A549 (cell line): ENCODE data around the gene OSGIN1. TPM values are rescaled to one million over a fixed set of nuclear protein-coding genes. Genes with fewer than 3 reads are reported as not detected.
A peak's percentile ranks its signal among the peaks of the same experiment; 100 is the strongest.

ENCODE experiments used
- ATAC-seq, 2 experiments: fragments of 200-7000 bp in 1 of 2; fragments of >200 bp in 1 of 2; cut with Nextera tagmentation in 1 of 2; cut with Tn5 transposase in 1 of 2; 3 replicates each; pipeline versions ENCODE4 v1.8.0 to v1.9.1; 2018 to 2020; ENCODE audit warnings: mild to moderate bottlenecking in 1 of 2, moderate library complexity in 1 of 2
- CTCF ChIA-PET: fragments of 300-600 bp; sonication (Branson Sonifier 250); formaldehyde crosslinking; extraction: SDS; loops from one replicate; lab custom pipeline; 2021; ENCODE audit warnings: antibody characterized with exemption, inconsistent platforms; lab: Yijun Ruan, JAX
- POLR2A ChIA-PET: fragments of 350-600 bp; formaldehyde crosslinking; extraction: SDS; loops from one replicate; lab custom pipeline; 2021; ENCODE audit warnings: antibody characterized with exemption, inconsistent platforms; lab: Yijun Ruan, JAX
- DNase-seq, 2 experiments: peaks; one replicate each; pipeline versions ENCODE4 v3.0.0 to v3.0.0-alpha.2; 2011 to 2016; ENCODE audit warnings: low read depth in 1 of 2, low spot score in 1 of 2
- FAIRE-seq: peaks from 2 replicates; lab custom pipeline; 2011; peaks lifted over from hg19 to GRCh38; lab: Jason Lieb, UNC
- H3K27ac ChIP-seq, 2 experiments: fragments of >200 bp; sonication (Bioruptor Twin); formaldehyde crosslinking; 3 replicates each; pipeline ENCODE4 v1.5.1; 2016 to 2017
- H3K4me1 ChIP-seq: fragments of >200 bp; sonication (Bioruptor Twin); formaldehyde crosslinking; 3 replicates; pipeline ENCODE4 v1.6.1; 2016
- H3K4me2 ChIP-seq: fragments of >200 bp; sonication (Bioruptor Twin); formaldehyde crosslinking; 3 replicates; pipeline ENCODE4 v1.6.1; 2016
- H3K4me3 ChIP-seq: fragments of >200 bp; sonication (Bioruptor Twin); formaldehyde crosslinking; 3 replicates; pipeline ENCODE4 v1.5.1; 2016
- H3K9me3 ChIP-seq: fragments of >200 bp; sonication (Bioruptor Twin); formaldehyde crosslinking; 3 replicates; pipeline ENCODE4 v1.6.1; 2016
- CEBPB ChIP-seq, 2 experiments: fragments of >200 bp in 1 of 2; sonication (Bioruptor Twin) in 1 of 2; formaldehyde crosslinking in 1 of 2; IDR thresholded peaks; 2 replicates each; pipeline ENCODE4 v1.6.1; 2012 to 2016
- CTCF ChIP-seq: fragments of >200 bp; sonication (Bioruptor Twin); formaldehyde crosslinking; IDR thresholded peaks from 3 replicates; pipeline ENCODE4 v1.5.1; 2016
- EP300 ChIP-seq, 2 experiments: fragments of >200 bp; sonication (Bioruptor Twin); formaldehyde crosslinking; IDR thresholded peaks; 2 replicates in 1 of 2; 3 replicates in 1 of 2; pipeline ENCODE4 v1.6.1; 2016 to 2017
- HEYL ChIP-seq: fragments of 250-450 bp; sonication (Bioruptor Pico); IDR thresholded peaks from 2 replicates; pipeline ENCODE4 v1.8.0; 2021; ENCODE audit warnings: mild to moderate bottlenecking, moderate library complexity
- HOXB5 ChIP-seq: fragments of 250-450 bp; sonication (Bioruptor Pico); IDR thresholded peaks from 2 replicates; pipeline ENCODE4 v1.5.0; 2020; ENCODE audit warnings: mild to moderate bottlenecking, moderate library complexity
- JUN ChIP-seq, 2 experiments: fragments of >200 bp; sonication (Bioruptor Twin); formaldehyde crosslinking; IDR thresholded peaks; 2 replicates in 1 of 2; 3 replicates in 1 of 2; pipeline ENCODE4 v1.6.1; 2016 to 2017
- MAZ ChIP-seq: fragments of 150-350 bp; IDR thresholded peaks from 2 replicates; pipeline ENCODE4 v1.6.1; 2014; ENCODE audit warnings: antibody characterized with exemption, low read depth, low read length, borderline replicate concordance
- PBX3 ChIP-seq: IDR thresholded peaks from 2 replicates; pipeline ENCODE4 v1.6.1; 2012
- PHF8 ChIP-seq: fragments of 200-600 bp; sonication (generic); IDR thresholded peaks from 2 replicates; pipeline ENCODE4 v1.6.1; 2016; ENCODE audit warnings: low read depth, mild to moderate bottlenecking, antibody characterized with exemption, moderate library complexity, borderline replicate concordance
- RAD21 ChIP-seq, 2 experiments: fragments of >200 bp in 1 of 2; sonication (Bioruptor Twin) in 1 of 2; formaldehyde crosslinking in 1 of 2; IDR thresholded peaks in 1 of 2; conservative IDR thresholded peaks in 1 of 2; 2 replicates in 1 of 2; 3 replicates in 1 of 2; pipeline ENCODE4 v1.6.1; 2012 to 2018; ENCODE audit warnings: inconsistent platforms in 1 of 2
- SMC3 ChIP-seq: fragments of >200 bp; sonication (Bioruptor Twin); formaldehyde crosslinking; IDR thresholded peaks from 3 replicates; pipeline ENCODE4 v1.6.1; 2018; ENCODE audit warnings: inconsistent platforms
- TFCP2L1 ChIP-seq: fragments of 250-450 bp; sonication (Bioruptor Pico); IDR thresholded peaks from 2 replicates; pipeline ENCODE4 v1.5.0; 2021; ENCODE audit warnings: mild to moderate bottlenecking
- TP53 ChIP-seq: fragments of 250-450 bp; sonication (Bioruptor Pico); IDR thresholded peaks from 2 replicates; pipeline ENCODE4 v1.5.0; 2021; ENCODE audit warnings: mild to moderate bottlenecking, moderate library complexity
- ZNF302 ChIP-seq: fragments of 250-450 bp; sonication (Bioruptor Pico); IDR thresholded peaks from 2 replicates; pipeline ENCODE4 v1.9.0; 2021; ENCODE audit warnings: inconsistent platforms, mild to moderate bottlenecking, moderate library complexity
- WGBS: methylation state at CpG from one replicate; pipeline ENCODE4 v1.1.6; 2017; ENCODE audit errors: missing lambda C conversion rate; 5-methylcytosine and 5-hydroxymethylcytosine counted together
- polyA plus RNA-seq, 4 experiments: library from polyadenylated mRNA; depleted of rRNA in 3 of 4; stranded (reverse); fragments of >200 nt; fragmentation: RNase III in 1 of 4; extraction: RNeasy Plus Mini Kit Qiagen cat#74134 plus additional on column Dnase treatment in 1 of 4; gene quantifications; 2 replicates in 3 of 4; 3 replicates in 1 of 4; pipeline ENCODE4 v1.2.3, GENCODE V29; 2011 to 2017
- TF ChIP-seq, protein P1 (sequence below): fragments of 450-650 bp; IDR thresholded peaks from 2 replicates; pipeline ENCODE4 v1.6.1; 2014; ENCODE audit warnings: antibody characterized with exemption

The OSGIN1 gene
- polyA plus RNA-seq, 2 of the 4 experiments (the other 2 are of a cell fraction), result 25.9 to 37.6 TPM

GRCh38 chr16:83967091-83967490, 14.1 kb downstream of the OSGIN1 start:
- CTCF ChIA-PET, result interaction anchor here (3.4 to 16.1 kb wide), 2 partner anchors 10 to 97 kb away, joined by 20 to 414 read pairs; no protein-coding TSS in a partner anchor
- DNase-seq (no peak), FAIRE-seq (no peak), ATAC-seq (no peak)
- H3K4me2 ChIP-seq, result no peak overlapping the region
- 80% methylated on average over 2 of the region's 2 CpGs for WGBS
- no peak overlapping the region for H3K4me3 ChIP-seq
- TF ChIP-seq JUN (IDR thresholded peaks at IDR 0.05), result no peak
- TF ChIP-seq PHF8, result no peak
- TF ChIP-seq MAZ, result no peak
- TF ChIP-seq, protein P1, sequence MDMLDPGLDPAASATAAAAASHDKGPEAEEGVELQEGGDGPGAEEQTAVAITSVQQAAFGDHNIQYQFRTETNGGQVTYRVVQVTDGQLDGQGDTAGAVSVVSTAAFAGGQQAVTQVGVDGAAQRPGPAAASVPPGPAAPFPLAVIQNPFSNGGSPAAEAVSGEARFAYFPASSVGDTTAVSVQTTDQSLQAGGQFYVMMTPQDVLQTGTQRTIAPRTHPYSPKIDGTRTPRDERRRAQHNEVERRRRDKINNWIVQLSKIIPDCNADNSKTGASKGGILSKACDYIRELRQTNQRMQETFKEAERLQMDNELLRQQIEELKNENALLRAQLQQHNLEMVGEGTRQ, result no peak
- no peak for TF ChIP-seq HEYL
- POLR2A ChIA-PET, result no interaction called here
- no peaks in the 10 kb centered on the region for H3K9me3 ChIP-seq
- no peak overlapping the region for H3K27ac ChIP-seq
- no peaks in the 10 kb centered on the region for H3K4me1 ChIP-seq

- H3K4me1 ChIP-seq, result no peaks in the 10 kb centered on the region
- FAIRE-seq (no peak), ATAC-seq (peak in 1 of 2 experiments; percentile 16; a peak in 3 of 6 replicates), DNase-seq (peak in 1 of 2 experiments; percentile 41)
- no peaks in the 10 kb centered on the region for H3K9me3 ChIP-seq
- CTCF ChIA-PET, result no interaction called here
- no peak within 1 kb of the TSS for H3K4me3 ChIP-seq
- H3K27ac ChIP-seq, result no peak within 1 kb of the TSS
- H3K4me2 ChIP-seq, result no peak within 1 kb of the TSS; the same call in 2 of the 3 replicates
- TF ChIP-seq RAD21 (conservative IDR thresholded peaks at IDR 0.05 in 1 of 2, IDR thresholded peaks at IDR 0.05 in 1 of 2) (peak; percentile 45 to 49; a peak in 4 of 5 replicates), PBX3 (peak; percentile 14; the same call in 1 of the 2 replicates), ZNF302 (CRISPR knock-in tag) (no peak), SMC3 (peak; percentile 35; the same call in 1 of the 3 replicates), TP53 (CRISPR knock-in tag) (0 out of 2 replicates have a peak, but pooled peaks have one; percentile 73), CEBPB (IDR thresholded peaks at IDR 0.05) (no peak), HOXB5 (CRISPR knock-in tag) (0 out of 2 replicates have a peak, but pooled peaks have one; percentile 18), CTCF (peak; percentile 54), TFCP2L1 (CRISPR knock-in tag) (peak; percentile 75; the same call in 1 of the 2 replicates)
- 46% methylated on average over 35 of the region's 35 CpGs for WGBS
- POLR2A ChIA-PET, result no interaction called here
These were observed 14.8 kb downstream of the OSGIN1 start, which contains the start of gene NECAB2 for GRCh38 chr16:83967838-83968305. Gene NECAB2 (plus strand): TSS chr16:83968244. CDS start chr16:83968649, 405 bp downstream.

DNA sequence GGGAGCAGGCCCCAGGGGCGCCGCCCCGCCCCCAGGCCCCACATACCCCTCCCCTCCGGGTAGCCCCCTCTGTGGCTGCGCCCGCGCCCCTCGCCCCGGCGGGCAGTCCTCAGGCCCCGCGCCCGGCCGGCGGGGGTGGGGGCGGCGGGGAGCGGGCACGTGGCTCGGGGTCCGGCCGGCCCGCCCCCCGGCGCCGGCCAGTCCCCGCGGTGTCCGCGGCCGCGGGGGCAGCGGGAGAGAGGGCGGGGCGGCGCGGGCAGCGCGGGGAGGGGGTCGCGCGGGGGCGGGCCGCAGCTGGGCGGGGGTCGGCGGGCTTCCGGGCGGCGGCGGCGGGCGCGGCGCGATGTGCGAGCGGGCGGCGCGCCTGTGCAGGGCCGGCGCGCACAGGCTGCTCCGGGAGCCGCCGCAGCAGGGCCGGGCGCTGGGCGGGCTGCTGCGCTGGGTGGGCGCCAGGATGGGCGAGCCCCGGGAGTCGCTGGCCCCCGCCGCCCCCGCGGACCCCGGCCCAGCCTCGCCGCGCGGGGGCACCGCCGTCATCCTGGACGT, 15.3 kb downstream of the OSGIN1 start:
- Histone ChIP-seq H3K4me2 (no peak overlapping the region; the same call in 2 of the 3 replicates), H3K4me1 (no peaks in the 10 kb centered on the region), H3K4me3 (no peak overlapping the region), H3K27ac (no peak overlapping the region), H3K9me3 (no peaks in the 10 kb centered on the region)
- ATAC-seq (no peak), DNase-seq (no peak), FAIRE-seq (no peak)
- CTCF ChIA-PET, result no interaction called here
- POLR2A ChIA-PET, result no interaction called here
- TF ChIP-seq EP300 (IDR thresholded peaks at IDR 0.05), result no peak
- WGBS, result 98% methylated on average over 8 of the region's 87 CpGs
